ENCODE measurements around the gene TBC1D16. TPM values are rescaled to one million over a fixed set of nuclear protein-coding genes. Genes with fewer than 3 reads are reported as not detected.

The TBC1D16 gene
- total RNA-seq, 1 donor = 0.52 TPM

DNA sequence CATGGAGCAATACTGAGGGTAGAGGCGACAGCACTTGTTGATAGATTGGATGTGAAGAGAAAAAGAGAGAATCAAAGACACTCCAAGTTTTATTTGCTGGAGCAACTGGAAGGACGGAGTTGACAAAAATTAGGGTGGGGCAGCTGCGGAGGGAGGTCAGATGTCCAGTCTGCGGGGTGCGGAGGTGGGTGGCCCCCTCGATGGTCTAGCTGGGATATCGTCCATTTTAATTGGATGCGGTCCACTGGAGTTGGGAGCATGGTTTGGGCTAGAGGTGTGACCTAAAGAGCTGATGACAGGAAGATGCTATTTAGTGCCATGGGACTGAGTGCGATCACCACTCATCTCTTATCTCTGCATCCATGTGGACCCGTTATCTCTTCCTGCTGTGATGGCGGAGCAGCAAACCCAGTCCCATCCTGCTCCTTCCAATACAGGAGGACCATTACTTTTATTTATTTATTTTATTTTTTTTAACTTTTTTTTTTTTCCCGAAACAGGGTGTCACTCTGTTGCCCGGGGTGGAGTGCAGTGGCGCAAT, 148.2 kb downstream of the TBC1D16 start:
- Histone ChIP-seq H3K4me3 (ENCODE audit: low read length) (no peak overlapping the region), H3K4me1 (ENCODE audit: insufficient read depth, low read length) (no peaks in the 10 kb centered on the region), H3K27me3 (ENCODE audit: insufficient read depth, low read length) (no peaks in the 10 kb centered on the region), H3K9me3 (ENCODE audit: low read depth, low read length) (no peaks in the 10 kb centered on the region)

DNA sequence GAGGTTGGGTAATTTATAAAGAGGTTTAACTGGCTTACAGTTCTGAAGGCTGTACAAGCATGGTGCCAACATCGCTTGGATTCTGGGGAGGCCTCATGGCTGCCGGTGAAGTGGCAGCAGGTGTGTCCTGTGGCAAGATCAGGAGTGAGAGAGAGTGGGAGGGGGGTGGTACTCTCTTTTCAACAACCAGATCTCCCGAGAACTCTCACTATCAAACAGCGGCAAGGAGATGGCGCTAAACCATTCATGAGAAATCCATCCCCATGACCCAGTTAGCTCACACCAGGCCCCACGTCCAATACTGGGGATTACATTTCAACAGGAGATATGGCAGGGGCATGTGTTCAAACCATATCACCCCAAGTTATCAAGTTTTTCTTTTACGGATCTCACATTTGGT, 152.5 kb downstream of the TBC1D16 start:
- Histone ChIP-seq H3K27me3 (ENCODE audit: insufficient read depth, low read length) (no peaks in the 10 kb centered on the region), H3K4me1 (ENCODE audit: insufficient read depth, low read length) (no peaks in the 10 kb centered on the region), H3K9me3 (ENCODE audit: low read depth, low read length) (no peaks in the 10 kb centered on the region)

More for the DNA sequence above, 152.5 kb downstream of the TBC1D16 start:
- H3K4me3 ChIP-seq (ENCODE audit: low read length) = no peak overlapping the region

Other genes starting within 250 kb of the TBC1D16 start
- 1.2 TPM for gene CBX8, start 238.8 kb downstream of the TBC1D16 start, total RNA-seq
- 77.2 TPM for gene CBX4, start 196.4 kb downstream of the TBC1D16 start, total RNA-seq
- gene CCDC40, start 770 bp upstream of the TBC1D16 start, total RNA-seq = 0.84 TPM
- 74.7 TPM for gene GAA, start 65.7 kb upstream of the TBC1D16 start, total RNA-seq
- 40.1 TPM for gene EIF4A3, start 111.3 kb upstream of the TBC1D16 start, total RNA-seq
- under 0.01 TPM for gene CARD14, start 134.2 kb upstream of the TBC1D16 start, total RNA-seq
- 31.3 TPM for gene SGSH, start 184.5 kb upstream of the TBC1D16 start, total RNA-seq
- 21.9 TPM for gene SLC26A11, start 184.6 kb upstream of the TBC1D16 start, total RNA-seq
- gene RNF213, start 225.0 kb upstream of the TBC1D16 start, total RNA-seq = 234 TPM

All from mononuclear cell (primary cell).